Activated T-cell treated with anti-CD3 and anti-CD28 coated beads, Interleukin-2, amount 50 U/mL, for 48 hours (primary cell): Measurements from ENCODE around the gene IGFL4.

Experiments used
- DNase-seq, 2 experiments: peaks; one replicate each; pipeline ENCODE4 v3.0.0-alpha.2; 2020

The IGFL4 gene

DNA sequence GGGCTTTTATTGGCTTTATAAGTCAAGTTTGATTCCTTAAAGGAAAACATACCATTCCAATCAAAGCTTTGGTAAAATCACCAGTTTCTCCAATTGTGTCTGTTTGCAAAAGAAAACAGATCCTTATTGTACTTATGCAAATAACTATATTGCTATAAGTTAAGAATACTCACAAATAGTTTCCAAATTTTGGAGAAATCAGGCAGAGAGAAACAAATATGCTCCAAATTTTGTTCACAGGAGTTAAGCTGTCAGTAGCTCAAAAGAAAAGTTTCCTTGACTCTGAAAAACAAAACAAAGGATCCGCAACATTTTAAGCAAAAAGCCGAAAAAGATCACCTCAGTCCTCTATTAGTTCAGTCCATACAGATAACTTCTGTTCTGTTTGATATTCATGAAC lies 19.2 kb upstream of the IGFL4 start:
- no peak for DNase-seq

DNA sequence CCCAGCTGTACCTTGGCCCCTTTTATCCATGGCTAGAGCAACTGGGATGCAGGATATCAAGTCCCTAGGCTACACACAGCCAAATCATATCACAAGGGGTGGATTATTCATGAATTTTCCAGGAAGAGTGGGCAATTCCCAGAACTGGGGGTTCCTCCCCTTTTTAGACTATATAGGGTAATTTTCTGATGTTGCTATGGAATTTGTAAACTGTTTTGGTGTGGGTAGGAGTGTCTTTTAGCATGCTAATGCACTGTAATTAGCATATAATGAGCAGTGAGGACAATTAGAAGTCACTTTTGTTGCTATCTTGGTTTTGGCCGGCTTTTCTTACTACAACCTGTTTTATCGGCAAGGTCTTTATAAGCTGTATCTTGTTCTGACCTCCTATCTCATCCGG lies 18.0 kb upstream of the IGFL4 start:
- no peak for DNase-seq

DNA sequence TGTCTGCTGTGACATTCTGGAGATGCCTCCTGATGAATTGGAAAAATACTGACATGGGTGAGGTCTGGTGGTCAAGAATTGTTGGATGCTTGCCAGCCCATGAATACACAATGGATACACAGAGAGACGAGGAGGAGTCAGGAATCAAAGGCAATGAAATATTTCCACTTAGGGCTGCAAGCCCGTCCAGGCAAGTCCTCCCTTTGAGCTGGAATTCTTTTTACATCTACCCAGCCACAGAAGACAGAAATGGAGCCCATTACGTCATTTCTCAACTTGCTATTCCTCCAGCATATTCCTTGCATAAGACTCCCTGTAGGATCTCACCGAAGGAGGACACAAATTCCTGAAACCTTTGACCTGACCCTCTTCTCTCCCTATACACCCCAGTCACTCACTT lies 15.7 kb upstream of the IGFL4 start:
- no peak for DNase-seq

DNA sequence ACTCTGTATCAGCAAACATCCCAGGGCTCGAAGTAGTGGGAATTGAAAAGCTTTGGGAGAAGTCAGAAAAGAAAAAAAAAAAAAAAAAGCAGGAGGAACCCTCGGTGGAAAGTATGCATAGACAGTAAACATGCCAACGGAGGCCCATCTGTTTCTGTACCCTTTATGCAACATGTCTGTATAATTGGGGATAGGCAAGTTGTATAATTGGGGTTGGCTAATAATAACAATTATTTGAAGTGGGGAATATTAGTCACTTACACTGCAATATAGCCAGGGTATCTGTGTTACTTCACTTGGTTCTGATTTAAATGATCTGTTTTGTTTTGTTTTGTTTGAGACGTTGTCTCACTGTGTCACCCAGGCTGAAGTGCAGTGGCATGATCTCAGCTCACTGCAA lies 12.1 kb upstream of the IGFL4 start:
- no peak for DNase-seq

DNA sequence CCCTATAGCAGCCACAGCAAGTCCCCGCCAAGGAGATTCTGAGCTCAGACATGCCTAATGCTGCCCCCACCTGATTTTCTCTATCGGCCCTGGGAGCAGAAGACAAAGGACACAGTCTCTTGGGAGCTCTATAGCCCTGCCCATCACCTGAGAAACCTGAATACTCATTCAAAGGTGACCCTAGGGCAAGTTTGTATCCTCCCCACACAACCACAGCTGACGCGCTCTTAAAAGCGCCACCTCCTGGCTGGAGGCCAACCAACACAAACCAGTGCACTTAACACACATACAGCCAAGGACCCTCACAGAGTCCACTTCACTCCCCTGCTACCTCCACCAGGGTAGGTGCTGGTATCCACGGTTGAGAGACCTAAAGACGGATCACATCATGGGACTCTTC lies 8.8 kb upstream of the IGFL4 start:
- DNase-seq: peak in 1 of 2 experiments; percentile 35

DNA sequence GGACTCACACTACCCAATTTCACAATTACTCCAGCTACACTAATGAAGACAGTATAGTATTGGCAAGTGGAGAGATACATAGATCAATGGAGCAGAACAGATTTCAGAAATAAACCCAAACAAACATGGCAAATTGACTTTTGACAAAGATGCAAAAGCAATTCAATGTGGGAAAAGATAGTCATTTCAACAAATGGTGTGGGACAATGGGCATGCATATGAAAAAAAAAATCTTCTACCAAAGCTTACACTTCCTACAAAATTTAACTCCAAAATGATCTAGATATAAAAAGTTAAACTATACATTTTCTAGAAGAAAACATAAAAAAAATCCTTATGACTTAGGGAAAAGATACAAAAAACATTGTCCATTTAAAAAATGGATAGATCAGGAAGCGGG lies 2.7 kb upstream of the IGFL4 start:
- no peak for DNase-seq

DNA sequence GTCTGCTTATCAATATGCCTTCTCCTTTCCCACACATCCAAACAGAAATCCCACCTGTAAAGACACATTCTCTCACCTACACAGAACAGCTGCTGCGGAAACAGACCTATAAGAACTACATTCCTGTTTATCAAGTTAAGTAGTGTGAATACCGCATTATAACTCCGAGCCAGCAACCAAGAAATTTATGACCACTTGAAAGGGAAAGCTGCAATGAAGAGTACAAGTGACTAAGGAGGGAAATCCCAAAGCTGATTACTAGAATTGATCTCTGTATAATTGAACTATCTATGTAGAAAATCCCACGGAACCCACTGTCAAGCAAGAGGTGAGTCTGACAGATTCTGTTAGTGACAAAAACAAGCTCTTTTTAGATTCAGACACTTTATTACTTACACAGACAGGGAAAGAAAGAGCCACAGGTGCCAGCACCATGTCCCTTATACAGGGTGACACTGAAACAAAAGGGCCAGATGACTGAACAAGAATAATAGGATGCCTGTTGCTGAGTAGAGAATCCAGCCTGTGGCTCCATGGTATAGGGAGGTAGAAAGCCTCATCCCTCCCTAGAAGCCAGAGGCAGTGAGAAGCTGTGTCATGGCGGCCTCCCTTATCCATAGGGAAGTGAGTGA lies 1.6 kb upstream of the IGFL4 start:
- DNase-seq: no peak

DNA sequence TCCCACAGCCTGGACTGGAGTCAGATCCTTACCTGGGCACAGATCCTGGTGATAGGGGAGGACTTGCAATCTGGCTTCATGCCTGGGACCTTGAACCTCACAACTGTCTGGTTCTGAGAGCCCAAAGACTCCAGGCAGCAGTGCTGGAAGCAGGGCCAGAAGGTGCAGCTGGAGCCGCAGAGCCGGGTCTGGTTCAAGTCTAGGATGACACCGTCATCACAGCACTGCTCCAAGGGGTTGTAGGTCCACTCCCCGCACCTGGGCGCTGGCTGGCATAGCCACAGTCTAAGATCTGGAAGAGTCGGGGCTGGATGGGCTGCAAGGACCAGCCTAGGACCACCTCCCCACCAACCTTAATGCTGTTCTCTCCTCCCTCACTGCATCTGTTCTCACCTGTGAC lies 677 bp downstream of the IGFL4 start:
- no peak for DNase-seq

DNA sequence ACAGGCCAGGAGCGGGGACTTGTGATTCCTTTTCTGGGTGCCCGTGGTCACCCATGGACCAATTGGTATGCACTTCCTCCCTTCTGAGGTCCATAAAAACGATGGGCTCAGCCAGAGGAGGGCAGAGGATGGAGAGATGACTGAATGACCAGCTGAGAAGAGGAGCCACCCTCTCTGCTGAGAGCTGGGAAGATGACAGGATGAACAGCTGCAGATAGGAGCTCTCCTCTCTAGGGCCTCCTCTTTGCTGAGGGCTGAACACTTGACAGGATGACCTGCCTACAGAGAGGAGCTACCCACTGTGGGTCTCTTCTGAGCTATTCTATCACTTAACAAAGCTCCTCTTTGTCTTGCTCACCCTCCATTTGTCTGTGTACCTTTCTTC lies 4.1 kb downstream of the IGFL4 start:
- no peak for DNase-seq

DNA sequence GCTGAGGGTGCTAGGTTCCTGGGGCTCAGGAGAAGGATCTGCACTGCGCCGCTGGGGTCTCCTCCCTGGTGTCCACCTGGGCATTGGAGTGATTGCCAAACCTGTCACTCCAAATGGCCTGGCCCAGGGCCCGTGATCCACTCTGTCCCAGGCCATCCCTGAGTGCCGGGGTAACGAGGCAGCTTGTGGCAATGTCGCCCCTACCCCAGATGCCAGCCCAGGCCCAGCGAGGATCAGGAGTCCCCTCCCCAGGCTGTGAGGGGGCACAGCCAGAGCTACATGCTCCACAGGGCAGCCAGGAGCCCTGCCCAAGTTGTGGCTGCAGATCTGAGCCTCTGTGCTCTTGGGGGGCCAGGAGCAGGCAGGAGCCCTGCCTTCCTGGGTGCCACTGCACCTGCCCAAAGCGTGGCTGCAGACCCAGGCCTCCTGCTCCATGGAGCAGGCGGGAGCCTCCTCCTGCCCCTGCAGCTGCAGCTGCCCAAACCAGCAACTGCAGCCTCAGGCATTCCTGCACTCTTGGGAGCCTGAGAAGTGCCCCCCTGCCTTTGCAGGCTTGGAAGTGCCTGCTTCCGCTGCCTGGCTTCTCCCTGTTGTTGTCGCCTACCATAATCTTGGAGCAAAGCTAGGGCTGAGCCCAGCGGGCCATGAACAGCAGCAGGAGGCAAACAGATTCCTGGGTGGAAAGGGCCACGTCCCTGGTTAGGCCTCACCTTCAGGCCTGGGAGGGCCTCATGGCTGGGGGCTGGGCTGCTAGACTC lies 4.6 kb downstream of the IGFL4 start:
- DNase-seq: no peak

DNA sequence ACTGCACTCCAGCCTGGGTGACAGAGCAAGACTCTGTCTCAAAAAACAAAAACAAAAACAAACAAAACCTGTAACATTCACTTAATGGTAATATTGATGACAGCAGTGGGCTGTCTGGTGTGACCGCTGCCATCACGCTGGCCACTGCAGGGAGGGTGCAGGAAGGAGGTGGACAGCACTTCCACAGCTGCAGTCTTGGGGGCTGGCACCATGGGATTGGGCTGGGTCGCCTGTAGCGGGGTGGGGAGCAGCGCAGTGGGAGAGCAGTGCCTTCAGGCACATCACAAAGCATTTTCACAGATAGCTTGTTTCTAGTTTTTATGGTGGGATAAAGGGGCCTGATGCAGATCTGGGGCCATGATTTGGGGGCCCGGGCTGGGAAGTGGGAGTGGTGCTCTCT lies 5.3 kb downstream of the IGFL4 start:
- DNase-seq: no peak

DNA sequence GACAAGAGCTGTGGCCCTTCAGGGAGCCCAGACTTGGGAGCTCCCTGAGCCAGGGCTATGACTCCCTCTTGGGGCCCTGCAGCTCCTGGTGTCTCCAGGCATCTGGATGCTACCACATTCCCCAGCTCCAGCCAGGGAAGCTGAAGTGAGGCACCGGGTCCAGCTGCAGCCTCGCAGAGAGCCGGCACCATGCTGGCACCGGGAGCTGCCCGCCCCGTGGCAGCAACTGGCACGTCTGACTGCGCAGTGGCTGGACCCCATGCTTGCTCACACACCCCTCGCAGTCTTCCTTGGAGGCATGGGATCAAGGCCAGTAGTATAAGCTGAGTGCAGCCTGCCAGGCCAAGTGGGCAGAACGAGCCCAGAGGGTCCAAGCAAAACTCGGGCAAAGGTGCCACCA lies 7.4 kb downstream of the IGFL4 start:
- DNase-seq: no peak

DNA sequence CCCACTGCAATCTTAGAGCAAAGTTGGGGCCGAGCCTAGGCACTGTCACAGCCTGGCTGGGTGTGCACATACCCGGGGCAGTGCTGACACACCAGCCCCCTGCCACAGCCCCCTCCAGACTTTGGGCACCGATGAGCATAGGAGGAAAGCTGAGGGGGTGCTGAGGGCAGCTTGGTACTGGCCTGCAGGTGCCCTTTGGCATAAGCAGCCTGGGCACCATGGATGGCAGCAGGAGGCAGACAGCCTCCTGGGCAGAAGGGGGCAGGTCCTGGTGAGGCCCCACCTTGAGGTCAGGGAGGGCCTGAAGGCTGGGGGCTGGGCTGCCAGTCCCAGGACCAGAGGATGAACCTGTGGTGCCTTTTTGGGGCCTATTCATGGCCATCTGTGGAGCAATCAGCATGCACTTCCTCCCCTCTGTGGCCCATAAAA lies 8.2 kb downstream of the IGFL4 start:
- no peak for DNase-seq

DNA sequence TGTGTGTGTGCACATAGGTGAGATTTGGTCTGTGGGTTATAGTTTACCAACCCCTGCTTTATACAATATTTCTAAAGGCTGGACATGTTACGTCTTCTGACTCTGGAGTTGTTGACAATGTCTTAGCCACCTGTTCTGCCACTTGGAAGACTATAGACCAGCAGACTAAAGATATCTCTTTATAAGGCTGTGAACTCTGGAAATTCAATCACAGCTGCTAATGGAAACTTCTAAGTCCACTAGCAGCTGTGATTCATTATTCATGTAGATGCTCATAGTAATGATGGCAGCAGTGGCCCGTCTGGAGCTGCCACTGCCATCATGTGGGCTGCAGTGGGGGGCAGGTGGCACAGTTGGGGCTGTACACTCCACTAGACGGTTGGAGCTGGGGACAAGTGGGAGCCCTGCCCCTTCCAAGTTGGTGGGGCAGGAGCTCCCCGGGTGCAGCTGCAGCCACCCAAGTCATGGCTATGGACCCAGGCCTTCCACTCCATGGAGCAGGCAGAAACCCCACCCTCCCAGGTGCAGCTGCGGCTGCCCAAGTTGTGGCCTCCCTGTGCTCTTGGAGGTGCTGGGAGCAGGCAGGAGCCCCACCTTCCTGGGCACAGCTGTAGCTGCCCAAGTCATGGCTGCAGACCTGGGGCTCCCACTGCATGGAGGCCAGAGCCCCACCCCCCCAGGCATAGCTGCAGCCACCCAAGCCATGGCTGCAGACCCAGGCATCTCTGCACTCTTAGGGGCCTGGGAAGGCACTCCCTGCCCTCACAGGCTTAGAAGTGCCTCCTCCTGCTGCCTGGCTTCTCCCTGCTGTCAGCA lies 8.8 kb downstream of the IGFL4 start:
- DNase-seq: no peak

DNA sequence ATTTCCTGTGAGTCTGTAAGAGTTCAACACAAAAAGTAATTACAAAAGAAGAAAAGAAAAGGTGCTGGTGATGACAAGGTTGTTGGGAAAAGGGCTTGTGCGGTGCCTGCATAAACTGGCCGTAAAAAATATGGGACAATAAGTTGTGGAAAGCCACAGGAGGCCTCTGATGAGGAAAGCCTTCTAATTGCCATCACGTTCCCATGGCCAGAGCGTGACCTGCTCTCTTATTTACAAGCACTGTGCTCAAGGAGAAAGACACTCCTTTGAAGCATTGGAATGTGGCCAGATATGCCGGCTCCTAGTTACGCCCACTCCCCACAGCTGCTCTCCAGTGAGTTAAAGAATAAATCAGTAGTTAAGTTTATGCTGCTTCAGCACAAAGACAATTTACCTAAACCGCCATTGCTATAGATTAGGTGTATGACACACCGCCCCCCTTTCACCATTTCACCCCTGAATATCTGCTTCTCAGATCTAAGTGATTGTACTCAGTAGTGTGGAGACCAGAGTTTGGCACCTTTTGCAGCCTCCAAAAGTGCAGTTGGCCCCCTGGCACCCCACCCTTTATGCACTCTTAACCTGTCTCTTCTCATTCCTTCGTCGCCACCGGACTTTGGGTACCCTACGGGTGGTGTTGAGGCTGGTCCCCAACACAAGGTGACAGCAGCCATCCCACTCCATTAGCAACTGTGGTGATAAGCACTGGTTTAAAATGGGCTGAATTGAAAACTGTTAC lies 9.8 kb downstream of the IGFL4 start:
- no peak for DNase-seq

DNA sequence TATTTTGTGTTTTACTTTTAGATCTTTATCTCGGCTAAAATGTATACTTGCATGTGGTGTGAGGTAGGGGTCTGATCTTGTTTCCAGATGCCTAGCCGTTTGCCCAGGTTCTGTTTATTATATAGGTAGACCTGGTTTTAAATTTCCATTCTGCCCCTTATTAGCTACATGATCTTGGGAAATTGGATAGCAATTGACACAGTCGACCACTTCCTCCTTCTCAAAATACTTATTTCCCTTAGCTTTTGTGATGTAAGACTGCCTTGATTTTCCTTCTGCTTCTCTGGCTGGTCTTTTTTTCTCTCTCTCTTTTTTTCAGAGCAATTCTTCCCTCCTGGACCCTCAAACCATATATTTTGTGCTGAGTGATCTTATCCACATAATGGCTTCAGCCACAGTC lies 15.0 kb downstream of the IGFL4 start:
- DNase-seq: no peak

DNA sequence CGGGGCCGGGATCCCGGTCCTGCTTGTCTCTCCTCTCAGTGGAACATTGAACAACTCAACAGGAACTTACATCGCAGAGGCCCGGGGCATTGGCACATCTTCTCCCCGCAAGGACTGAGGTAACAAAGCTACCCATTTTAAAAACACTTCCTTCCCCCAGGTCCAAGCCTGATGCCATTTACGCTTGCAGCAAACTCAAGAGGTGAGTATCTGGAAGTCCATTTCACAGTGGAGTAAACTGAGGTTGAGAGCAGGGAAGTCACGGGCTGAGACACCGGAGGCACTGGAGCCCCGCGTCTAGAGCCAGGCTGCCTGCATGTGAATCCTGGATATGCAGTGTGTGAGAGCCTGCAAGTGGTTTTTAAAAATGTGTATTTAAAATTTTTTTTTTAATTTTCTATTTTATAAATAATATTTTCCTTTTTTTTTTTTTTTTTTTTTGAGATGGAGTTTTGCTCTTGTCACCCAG lies 17.5 kb downstream of the IGFL4 start:
- peak in 1 of 2 experiments; percentile 10 for DNase-seq

DNA sequence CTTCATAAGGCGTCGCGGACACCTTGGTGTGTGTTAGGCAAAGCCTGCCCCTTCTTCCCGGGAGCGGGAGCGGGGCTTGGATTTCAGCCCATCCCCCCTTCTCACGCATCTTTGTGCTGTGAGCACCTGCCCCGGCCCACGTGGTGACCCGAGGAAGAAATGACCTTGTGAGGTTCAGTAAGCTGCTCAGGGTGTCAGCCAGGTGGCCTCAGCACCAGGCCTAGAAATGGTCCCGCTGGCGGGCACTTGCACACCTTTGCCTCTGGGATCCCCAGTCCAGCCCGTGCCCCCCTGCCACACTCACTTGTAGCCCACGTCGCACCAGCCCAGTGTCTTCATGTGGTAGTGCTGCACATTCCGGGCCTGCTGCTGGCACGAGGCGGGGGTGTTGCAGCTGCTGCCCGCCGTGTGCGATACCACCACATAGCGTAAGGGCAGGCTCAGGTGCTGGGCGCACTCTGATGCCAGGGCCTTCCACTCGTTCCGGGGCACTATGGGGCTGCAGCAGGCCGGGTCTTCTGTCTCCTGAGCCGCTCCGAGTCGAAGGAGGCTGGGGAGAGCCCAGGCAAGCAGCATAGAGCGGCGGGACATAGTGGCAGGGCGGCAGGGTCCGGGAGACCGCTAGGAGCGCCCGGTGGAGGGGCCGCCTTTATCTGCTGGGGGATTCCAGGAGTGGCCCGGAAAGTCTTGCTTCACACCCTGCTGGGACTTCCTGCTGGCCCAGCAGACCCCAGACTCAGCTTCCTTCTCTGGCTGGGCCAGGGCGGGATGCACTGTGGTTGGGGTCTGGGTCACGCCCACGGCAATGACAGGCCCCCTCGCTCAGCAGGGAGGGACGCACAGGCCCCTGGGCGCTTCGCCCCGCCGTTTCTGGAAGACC lies 18.1 kb downstream of the IGFL4 start, which contains the start of gene PGLYRP1:
Gene PGLYRP1 (minus strand): TSS at position 623 of the 880 bp plus-strand sequence. CDS start 32 bp downstream, at position 591.
- DNase-seq: no peak

DNA sequence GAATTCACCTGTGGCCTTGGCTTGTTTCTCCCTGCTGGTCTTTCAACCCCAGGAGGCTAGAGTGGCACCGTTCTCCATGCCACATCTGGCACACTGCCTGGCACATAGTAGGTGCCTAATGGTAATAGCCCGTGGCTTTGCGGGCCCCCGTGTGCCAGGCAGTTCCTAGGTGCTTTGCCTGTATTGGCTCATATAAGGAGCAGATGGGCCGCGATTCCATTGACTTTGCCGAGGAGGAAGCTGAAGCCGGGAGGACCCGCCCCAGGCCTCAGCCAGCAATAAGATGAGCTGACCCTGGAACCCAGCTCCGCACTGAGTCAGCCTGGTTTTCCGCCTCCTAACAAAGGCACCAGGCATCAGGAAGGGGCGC lies 18.8 kb downstream of the IGFL4 start:
- DNase-seq: no peak

DNA sequence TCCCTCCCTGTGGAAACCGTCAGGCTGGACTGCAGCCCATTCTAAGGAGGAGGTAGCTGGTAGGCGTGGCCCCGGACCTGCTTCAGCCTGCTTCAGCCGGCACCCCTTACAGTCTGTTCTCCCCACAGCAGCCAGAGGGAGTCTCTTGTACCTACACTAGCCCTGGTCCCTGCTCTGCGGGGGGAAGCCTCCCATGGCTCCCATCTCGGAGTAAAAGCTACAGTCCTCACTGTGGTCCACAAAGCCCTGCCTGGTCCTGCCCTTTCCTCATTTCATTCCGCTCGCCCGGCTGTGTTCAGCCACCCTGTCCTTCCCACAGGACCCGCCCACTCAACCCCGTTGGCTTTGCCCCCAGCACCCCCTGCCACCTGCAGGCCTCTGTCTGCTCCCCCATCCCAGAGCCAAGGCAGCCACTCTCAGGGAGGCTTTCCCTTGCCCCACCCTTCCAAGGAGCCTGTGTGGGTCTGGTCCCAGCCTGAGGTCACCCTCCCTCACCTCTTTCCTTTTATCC lies 19.2 kb downstream of the IGFL4 start:
- no peak for DNase-seq

DNA sequence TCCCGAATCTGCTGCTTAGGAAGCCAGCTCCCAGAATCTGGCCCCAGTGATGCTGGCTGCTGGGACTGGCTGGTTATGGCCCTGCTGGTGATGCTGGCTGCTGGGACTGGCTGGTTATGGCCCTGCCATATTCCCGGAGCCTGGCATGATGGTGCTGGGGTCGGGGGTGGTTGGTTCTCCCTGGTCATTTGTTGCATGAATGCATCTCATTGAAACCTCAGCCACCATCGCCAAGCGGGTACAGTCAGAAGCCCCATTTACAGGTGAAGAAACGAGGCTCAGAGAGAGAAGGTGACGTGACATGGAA lies 20.0 kb downstream of the IGFL4 start:
- DNase-seq: no peak

DNA sequence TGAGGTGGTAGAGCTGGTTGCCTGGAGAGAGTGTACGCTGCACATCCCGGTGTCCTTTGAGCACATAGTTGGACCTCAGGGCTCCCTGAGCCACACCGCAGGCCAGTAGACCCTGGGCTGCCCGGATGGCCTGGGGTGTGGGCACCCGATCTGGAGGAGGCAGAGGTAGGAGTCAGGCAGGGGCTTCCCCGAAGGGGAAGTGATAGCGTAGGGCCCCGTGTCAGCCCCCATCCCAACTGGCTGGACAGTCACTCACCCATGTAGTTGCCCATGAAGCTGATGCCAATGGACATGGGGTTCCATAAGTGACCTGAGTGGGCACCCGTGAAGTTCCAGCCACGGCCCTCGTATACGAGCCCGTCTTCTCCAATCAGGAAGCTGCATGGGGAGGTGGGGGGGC lies 21.5 kb downstream of the IGFL4 start:
- no peak for DNase-seq
